IMR-90 (cell line): ENCODE results near the gene GFI1. TPM values are rescaled to one million over a fixed set of nuclear protein-coding genes. Genes with fewer than 3 reads are reported as not detected.
A peak's percentile ranks its signal among the peaks of the same experiment; 100 is the strongest.

ENCODE experiments used
- ATAC-seq: fragments of 200-7000 bp; cut with Tn5 transposase; 2 replicates; pipeline ENCODE4 v1.9.1; 2020; ENCODE audit warnings: low read depth, mild to moderate bottlenecking, moderate library complexity
- BruUV-seq: library from RNA; stranded (reverse); fragments of 400-500 nt; replicated peaks from 2 replicates; lab custom pipeline; 2021; lab: Mats Ljungman, UMichigan
- CTCF ChIA-PET: fragments of 300-600 bp; formaldehyde crosslinking; extraction: SDS; loops from one replicate; lab custom pipeline; 2021; ENCODE audit warnings: antibody characterized with exemption; lab: Yijun Ruan, JAX
- POLR2A ChIA-PET: fragments of 300-600 bp; sonication (Branson Sonifier 250); formaldehyde crosslinking; loops from one replicate; lab custom pipeline; 2022; ENCODE audit warnings: antibody characterized with exemption; ENCODE audit not compliant: unreplicated experiment; lab: Charles Lee
- DNase-seq: peaks from one replicate; pipeline ENCODE4 v3.0.0; 2013
- H2AFZ ChIP-seq: replicated peaks from 2 replicates; pipeline ENCODE3; 2013; ENCODE audit warnings: low read length, mild to moderate bottlenecking; ENCODE audit not compliant: poor library complexity
- H2AK5ac ChIP-seq: 2 replicates; pipeline ENCODE4 v1.6.1; 2013; ENCODE audit warnings: low read depth, low read length, inconsistent platforms
- H2AK9ac ChIP-seq: replicated peaks from 2 replicates; pipeline ENCODE3; 2013; ENCODE audit warnings: mild to moderate bottlenecking, low read depth, low read length, moderate library complexity; ENCODE audit not compliant: poor library complexity
- H2BK120ac ChIP-seq: 2 replicates; pipeline ENCODE4 v1.6.1; 2013; ENCODE audit warnings: low read depth, low read length, inconsistent platforms
- H2BK15ac ChIP-seq: 3 replicates; pipeline ENCODE4 v1.6.1; 2013; ENCODE audit warnings: low read depth, low read length, inconsistent platforms
- H2BK20ac ChIP-seq: 2 replicates; pipeline ENCODE4 v1.6.1; 2013; ENCODE audit warnings: low read depth, mild to moderate bottlenecking, inconsistent platforms, low read length, moderate library complexity
- H2BK5ac ChIP-seq: 2 replicates; pipeline ENCODE4 v1.6.1; 2013; ENCODE audit warnings: mild to moderate bottlenecking, low read depth, low read length, inconsistent platforms; ENCODE audit not compliant: poor library complexity, severe bottlenecking
- H3K14ac ChIP-seq: replicated peaks from 2 replicates; pipeline ENCODE4 v1.6.1; 2013; ENCODE audit warnings: low read depth, low read length, inconsistent platforms
- H3K18ac ChIP-seq: 2 replicates; pipeline ENCODE4 v1.6.1; 2013; ENCODE audit warnings: low read depth, low read length, control low read depth
- H3K23ac ChIP-seq: 2 replicates; pipeline ENCODE4 v1.6.1; 2013; ENCODE audit warnings: low read depth, low read length, inconsistent platforms
- H3K27ac ChIP-seq: 2 replicates; pipeline ENCODE4 v1.5.1; 2013; ENCODE audit warnings: mild to moderate bottlenecking, control low read depth, low read length; ENCODE audit not compliant: insufficient read depth
- H3K27me3 ChIP-seq: 2 replicates; pipeline ENCODE4 v1.6.1; 2013; ENCODE audit warnings: low read length; ENCODE audit not compliant: control insufficient read depth, insufficient read depth
- H3K36me3 ChIP-seq: 2 replicates; pipeline ENCODE4 v1.6.1; 2013; ENCODE audit warnings: low read length, mixed read lengths; ENCODE audit not compliant: control insufficient read depth, insufficient read depth
- H3K4ac ChIP-seq: 2 replicates; pipeline ENCODE4 v1.6.1; 2013; ENCODE audit warnings: low read depth, low read length, inconsistent platforms
- H3K4me1 ChIP-seq: 2 replicates; pipeline ENCODE4 v1.6.1; 2013; ENCODE audit warnings: low read length, mixed read lengths; ENCODE audit not compliant: control insufficient read depth, insufficient read depth
- H3K4me2 ChIP-seq: 2 replicates; pipeline ENCODE4 v1.6.1; 2013; ENCODE audit warnings: low read depth, mild to moderate bottlenecking, control low read depth, low read length, moderate library complexity
- H3K4me3 ChIP-seq: 2 replicates; pipeline ENCODE4 v1.5.1; 2013; ENCODE audit warnings: low read depth, mild to moderate bottlenecking, control low read depth, low read length, moderate library complexity; ENCODE audit not compliant: insufficient read depth
- H3K56ac ChIP-seq: 2 replicates; pipeline ENCODE4 v1.6.1; 2013; ENCODE audit warnings: low read length, inconsistent platforms; ENCODE audit not compliant: insufficient read depth; ENCODE audit errors: extremely low read depth
- H3K79me1 ChIP-seq, 2 experiments: 2 replicates each; pipeline ENCODE4 v1.6.1; 2013; ENCODE audit warnings: low read length in 2 of 2, inconsistent platforms in 1 of 2, low read depth in 1 of 2
- H3K9ac ChIP-seq: 2 replicates; pipeline ENCODE4 v1.6.1; 2013; ENCODE audit warnings: low read depth, low read length, control low read depth
- H3K9me1 ChIP-seq: 2 replicates; pipeline ENCODE4 v1.6.1; 2013; ENCODE audit warnings: low read length, inconsistent platforms; ENCODE audit not compliant: insufficient read depth
- H3K9me3 ChIP-seq: 2 replicates; pipeline ENCODE4 v1.6.1; 2013; ENCODE audit warnings: low read length; ENCODE audit not compliant: control insufficient read depth, insufficient read depth
- H4K20me1 ChIP-seq: 2 replicates; pipeline ENCODE4 v1.6.1; 2013; ENCODE audit warnings: low read length, inconsistent platforms; ENCODE audit not compliant: insufficient read depth
- H4K5ac ChIP-seq: 2 replicates; pipeline ENCODE4 v1.6.1; 2013; ENCODE audit warnings: mild to moderate bottlenecking, low read depth, low read length, control low read depth
- H4K8ac ChIP-seq, 2 experiments: 2 replicates each; pipeline ENCODE4 v1.6.1; 2013; ENCODE audit warnings: low read depth in 2 of 2, low read length in 2 of 2, control low read depth in 1 of 2, inconsistent platforms in 1 of 2
- H4K91ac ChIP-seq: 2 replicates; pipeline ENCODE4 v1.6.1; 2013; ENCODE audit warnings: low read depth, low read length, inconsistent platforms; ENCODE audit not compliant: insufficient read depth
- CHD1 ChIP-seq: IDR thresholded peaks from 2 replicates; pipeline ENCODE4 v1.6.1; 2012; ENCODE audit warnings: low read depth, low read length, improper control_type of control experiment
- MXI1 ChIP-seq: IDR thresholded peaks from 2 replicates; pipeline ENCODE4 v1.6.1; 2012; ENCODE audit warnings: low read depth, mild to moderate bottlenecking, low read length, moderate library complexity, borderline replicate concordance
- NFE2L2 ChIP-seq: fragments of 150-350 bp; IDR thresholded peaks from 2 replicates; pipeline ENCODE4 v1.6.1; 2016; ENCODE audit warnings: low read depth, mild to moderate bottlenecking, low read length
- POLR2A ChIP-seq: IDR thresholded peaks from 2 replicates; pipeline ENCODE4 v1.6.1; 2012; ENCODE audit warnings: mild to moderate bottlenecking, low read depth, low read length
- RAD21 ChIP-seq: IDR thresholded peaks from 2 replicates; pipeline ENCODE4 v1.6.1; 2012; ENCODE audit warnings: low read length, improper control_type of control experiment
- RCOR1 ChIP-seq: IDR thresholded peaks from 2 replicates; pipeline ENCODE4 v1.6.1; 2012; ENCODE audit warnings: mild to moderate bottlenecking, low read length, improper control_type of control experiment; ENCODE audit not compliant: insufficient replicate concordance
- RFX5 ChIP-seq: IDR thresholded peaks from 2 replicates; pipeline ENCODE4 v1.8.0; 2012; ENCODE audit warnings: low read depth, mild to moderate bottlenecking, low read length, moderate library complexity
- USF2 ChIP-seq: fragments of 150-350 bp; IDR thresholded peaks from 2 replicates; pipeline ENCODE4 v1.6.1; 2017; ENCODE audit warnings: mild to moderate bottlenecking, antibody characterized with exemption, low read length, low read depth
- whole genome bisulfite sequencing, 2 experiments: methylation state at CpG; one replicate each; pipeline versions ENCODE4 v1.1.5 to v1.1.7; 2013; ENCODE audit warnings: missing lambda C conversion rate in 2 of 2; ENCODE audit not compliant: insufficient read length in 1 of 2; ENCODE audit errors: extremely low coverage in 2 of 2; 5-methylcytosine and 5-hydroxymethylcytosine counted together
- dilution Hi-C: fragments of 300-500 bp; cut with HindIII; formaldehyde crosslinking; loops from one replicate; pipeline ENCODE4 v1.14.3; 2018; ENCODE audit warnings: low sequenced_read_pairs; ENCODE audit not compliant: unreplicated experiment
- in situ Hi-C: fragments of 300-500 bp; cut with MboI; formaldehyde crosslinking; loops from 3 replicates; pipeline ENCODE4 v1.14.3; 2019; ENCODE audit warnings: low sequenced_read_pairs, inconsistent platforms, mixed read lengths
- intact Hi-C: fragments of 100-400 bp; cut with micrococcal nuclease; formaldehyde crosslinking; loops from 2 replicates; pipeline ENCODE4 v1.10.0; 2022
- polyA plus RNA-seq, 3 experiments: library from polyadenylated mRNA; depleted of rRNA; stranded (reverse); fragments of >200 nt; gene quantifications; 2 replicates each; pipeline ENCODE4 v1.2.3, GENCODE V29; 2012; ENCODE audit warnings: low replicate concordance in 1 of 3
- total RNA-seq: library from RNA; depleted of rRNA; stranded (reverse); fragments of >200 nt; gene quantifications from 2 replicates; pipeline ENCODE4 v1.2.3, GENCODE V29; 2012
- TF ChIP-seq, protein P1 (sequence below): fragments of 150-350 bp; IDR thresholded peaks from 2 replicates; pipeline ENCODE4 v1.6.1; 2016; ENCODE audit warnings: low read depth, mild to moderate bottlenecking, low read length, moderate library complexity, borderline replicate concordance

GFI1 gene
- total and polyA plus RNA-seq, 2 of the 4 experiments (the other 2 are of a cell fraction), result under 0.01 to 0.21 TPM

DNA sequence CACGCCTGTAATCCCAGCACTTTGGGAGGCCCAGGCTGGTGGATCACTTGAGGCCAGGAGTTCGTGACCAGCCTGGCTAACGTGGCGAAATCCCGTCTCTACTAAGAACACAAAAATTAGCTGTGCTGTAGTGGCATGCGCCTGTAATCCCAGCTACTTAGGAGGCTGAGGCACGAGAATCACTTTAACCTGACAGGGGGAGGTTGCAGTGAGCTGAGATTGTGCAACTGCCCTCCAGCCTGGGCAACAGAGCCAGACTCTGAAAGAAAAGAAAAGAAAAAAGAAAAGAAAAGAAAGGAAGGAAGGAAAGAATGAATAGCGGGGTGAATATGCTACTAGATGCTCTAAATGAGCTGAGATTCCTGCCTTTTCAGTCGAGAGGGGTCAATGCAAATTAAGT, 7.1 kb downstream of the GFI1 start:
- Histone ChIP-seq H3K79me1 (no peaks in the 10 kb centered on the region), H4K91ac (no peak overlapping the region), H4K20me1 (peaks cover 17% of the 10 kb centered on the region), H4K8ac (no peak overlapping the region), H3K23ac (peak overlapping the region; percentile 15; the same call in 1 of the 2 replicates), H3K18ac (no peak overlapping the region), H3K27me3 (peaks cover 94% of the 10 kb centered on the region), H2BK120ac (no peak overlapping the region), H3K56ac (no peak overlapping the region), H2AFZ (no peak overlapping the region), H3K9ac (no peak overlapping the region), H3K36me3 (no peaks in the 10 kb centered on the region), H3K27ac (no peak overlapping the region), H3K14ac (no peak overlapping the region), H3K4me3 (no peak overlapping the region), H4K5ac (no peak overlapping the region), H3K9me3 (peaks cover 15% of the 10 kb centered on the region; the same call in 1 of the 2 replicates), H3K9me1 (peaks cover 7% of the 10 kb centered on the region; the same call in 1 of the 2 replicates), H2BK5ac (no peak overlapping the region), H3K4me1 (peaks cover 5% of the 10 kb centered on the region; the same call in 1 of the 2 replicates), H2BK20ac (no peak overlapping the region), H2AK9ac (no peak overlapping the region), H3K4me2 (no peak overlapping the region), H2AK5ac (no peak overlapping the region), H2BK15ac (no peak overlapping the region), H3K4ac (no peak overlapping the region)
- in situ Hi-C loops, result no loop called here
- 55% methylated on average over 2 of the region's 9 CpGs; no CpG with 5 or more reads in 1 of the 2 experiments for WGBS, 2 experiments
- DNase-seq, result no peak
- TF ChIP-seq, protein P1, sequence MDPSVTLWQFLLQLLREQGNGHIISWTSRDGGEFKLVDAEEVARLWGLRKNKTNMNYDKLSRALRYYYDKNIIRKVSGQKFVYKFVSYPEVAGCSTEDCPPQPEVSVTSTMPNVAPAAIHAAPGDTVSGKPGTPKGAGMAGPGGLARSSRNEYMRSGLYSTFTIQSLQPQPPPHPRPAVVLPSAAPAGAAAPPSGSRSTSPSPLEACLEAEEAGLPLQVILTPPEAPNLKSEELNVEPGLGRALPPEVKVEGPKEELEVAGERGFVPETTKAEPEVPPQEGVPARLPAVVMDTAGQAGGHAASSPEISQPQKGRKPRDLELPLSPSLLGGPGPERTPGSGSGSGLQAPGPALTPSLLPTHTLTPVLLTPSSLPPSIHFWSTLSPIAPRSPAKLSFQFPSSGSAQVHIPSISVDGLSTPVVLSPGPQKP, result no peak
- TF ChIP-seq MXI1, result no peak
- TF ChIP-seq RFX5, result no peak
- TF ChIP-seq USF2, result no peak
- TF ChIP-seq POLR2A, result no peak
- TF ChIP-seq RAD21, result no peak
- no peak for TF ChIP-seq RCOR1
- no peak for TF ChIP-seq CHD1
- TF ChIP-seq NFE2L2, result no peak
- CTCF ChIA-PET, result no interaction called here
- intact Hi-C loops, result no loop called here
- dilution Hi-C loops, result no loop called here
- no peak for ATAC-seq
- POLR2A ChIA-PET, result no interaction called here
- BruUV-seq, result no TSS peak
